Duodenal mucosa (tissue), 2 donors: ENCODE data around the gene ARHGDIA.

Experiments
- H3K27ac ChIP-seq: one replicate; pipeline ENCODE4 v1.7.0; 2013; ENCODE audit warnings: low read depth, low read length
- H3K27me3 ChIP-seq, 2 donors: one replicate each; pipeline ENCODE4 v1.7.0; 2013; ENCODE audit warnings: low read length in 2 of 2, control low read depth in 1 of 2; ENCODE audit not compliant: insufficient read depth in 2 of 2, control insufficient read depth in 1 of 2
- H3K36me3 ChIP-seq, 2 donors: one replicate each; pipeline ENCODE4 v1.7.0; 2013; ENCODE audit warnings: low read length in 2 of 2, control low read depth in 1 of 2; ENCODE audit not compliant: insufficient read depth in 2 of 2, control insufficient read depth in 1 of 2
- H3K4me1 ChIP-seq, 2 donors: one replicate each; pipeline ENCODE4 v1.7.0; 2013; ENCODE audit warnings: low read length in 2 of 2, control low read depth in 1 of 2; ENCODE audit not compliant: insufficient read depth in 2 of 2, control insufficient read depth in 1 of 2
- H3K4me3 ChIP-seq, 2 donors: one replicate each; pipeline ENCODE4 v1.7.0; 2013; ENCODE audit warnings: low read length in 2 of 2, low read depth in 1 of 2
- H3K9ac ChIP-seq, 2 donors: one replicate each; pipeline ENCODE4 v1.7.0; 2013; ENCODE audit warnings: low read length in 2 of 2, low read depth in 1 of 2
- H3K9me3 ChIP-seq, 2 donors: one replicate each; pipeline ENCODE4 v1.7.0; 2013; ENCODE audit warnings: low read length in 2 of 2, control low read depth in 1 of 2; ENCODE audit not compliant: control insufficient read depth in 1 of 2

The ARHGDIA gene

DNA sequence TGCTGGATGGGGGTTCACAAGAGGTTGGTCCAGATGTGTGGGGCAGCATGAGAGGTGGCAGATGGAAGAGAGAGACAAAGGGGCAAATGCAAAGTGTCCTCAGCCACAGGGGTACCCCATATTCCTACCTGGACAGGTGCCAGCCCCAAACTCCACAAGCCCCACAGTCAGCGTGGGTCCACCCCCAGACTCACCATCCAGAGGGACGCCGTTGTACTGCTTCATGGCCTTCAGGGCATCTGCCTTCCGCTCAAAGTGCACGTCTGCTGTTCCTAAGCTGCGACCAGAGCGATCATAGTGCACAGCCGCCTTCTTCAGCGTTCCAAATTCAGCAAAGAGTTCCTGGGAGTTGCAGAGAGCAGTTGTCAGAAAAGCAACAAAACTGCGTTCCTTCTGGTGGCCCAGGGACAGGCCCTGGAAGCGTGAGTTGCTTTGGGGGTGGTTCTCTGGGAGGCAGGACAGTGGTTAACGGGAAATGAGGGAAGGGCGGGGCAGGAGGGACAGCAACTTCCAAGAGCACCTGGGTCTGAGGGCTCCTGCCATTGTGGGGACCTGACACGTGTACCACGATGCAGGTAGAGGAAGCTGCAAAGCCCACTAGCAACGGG, 18.0 kb upstream of the ARHGDIA start:
- no peaks in the 10 kb centered on the region for H3K9me3 ChIP-seq
- H3K9ac ChIP-seq = no peak overlapping the region
- no peaks in the 10 kb centered on the region for H3K27me3 ChIP-seq
- H3K4me3 ChIP-seq = no peak overlapping the region
- peaks cover 10 to 13% of the 10 kb centered on the region in 2 donors for H3K4me1 ChIP-seq
- peaks cover 37 to 56% of the 10 kb centered on the region in 2 donors for H3K36me3 ChIP-seq
- H3K27ac ChIP-seq = no peak overlapping the region

DNA sequence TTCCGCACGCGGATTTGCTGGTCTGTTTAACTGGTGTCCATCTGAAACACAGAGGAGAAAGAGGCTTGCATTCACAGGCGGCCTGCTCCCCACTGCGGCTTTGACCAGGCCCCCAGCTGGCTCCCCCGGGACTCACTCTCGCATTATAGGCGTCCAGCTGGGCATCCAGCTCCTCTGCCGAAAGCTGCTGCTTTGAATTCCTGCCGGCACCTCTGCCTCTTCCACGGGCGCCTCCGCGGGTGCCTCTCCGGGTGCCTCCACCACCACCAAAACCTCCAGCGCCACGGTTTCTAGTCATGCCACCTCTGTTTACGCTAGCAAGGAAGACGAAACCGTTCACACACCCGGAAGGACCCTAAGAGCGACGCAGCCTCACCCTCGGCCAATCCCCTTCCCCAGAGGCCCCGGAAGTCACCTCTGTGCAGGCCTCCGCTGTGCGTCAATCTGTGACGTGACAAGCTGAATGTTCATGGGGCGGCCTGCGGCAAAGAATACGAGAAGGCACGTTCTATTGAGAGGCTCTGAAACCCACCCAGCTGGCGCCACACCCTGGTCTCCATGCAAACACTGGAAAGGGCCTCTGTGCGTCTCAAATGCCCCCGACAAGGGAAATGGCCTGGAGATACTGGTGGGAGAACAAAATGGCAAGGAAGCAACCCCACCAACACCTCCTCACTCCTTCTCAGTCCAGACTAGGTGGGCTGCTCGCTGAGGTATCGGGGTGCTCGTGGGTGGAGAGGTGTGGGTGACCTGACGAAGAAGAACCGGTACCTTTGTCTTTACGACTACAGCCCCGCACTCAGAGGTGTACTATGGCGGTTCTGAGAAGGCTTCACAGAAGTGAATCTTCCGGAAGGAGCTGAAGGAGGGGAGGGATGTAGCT, 17.2 kb upstream of the ARHGDIA start:
- Histone ChIP-seq H3K27ac (no peak overlapping the region), H3K4me1 (peaks cover 10 to 13% of the 10 kb centered on the region in 2 donors), H3K4me3 (no peak overlapping the region), H3K9ac (no peak overlapping the region), H3K9me3 (no peaks in the 10 kb centered on the region), H3K27me3 (no peaks in the 10 kb centered on the region), H3K36me3 (peaks cover 39 to 59% of the 10 kb centered on the region in 2 donors)

DNA sequence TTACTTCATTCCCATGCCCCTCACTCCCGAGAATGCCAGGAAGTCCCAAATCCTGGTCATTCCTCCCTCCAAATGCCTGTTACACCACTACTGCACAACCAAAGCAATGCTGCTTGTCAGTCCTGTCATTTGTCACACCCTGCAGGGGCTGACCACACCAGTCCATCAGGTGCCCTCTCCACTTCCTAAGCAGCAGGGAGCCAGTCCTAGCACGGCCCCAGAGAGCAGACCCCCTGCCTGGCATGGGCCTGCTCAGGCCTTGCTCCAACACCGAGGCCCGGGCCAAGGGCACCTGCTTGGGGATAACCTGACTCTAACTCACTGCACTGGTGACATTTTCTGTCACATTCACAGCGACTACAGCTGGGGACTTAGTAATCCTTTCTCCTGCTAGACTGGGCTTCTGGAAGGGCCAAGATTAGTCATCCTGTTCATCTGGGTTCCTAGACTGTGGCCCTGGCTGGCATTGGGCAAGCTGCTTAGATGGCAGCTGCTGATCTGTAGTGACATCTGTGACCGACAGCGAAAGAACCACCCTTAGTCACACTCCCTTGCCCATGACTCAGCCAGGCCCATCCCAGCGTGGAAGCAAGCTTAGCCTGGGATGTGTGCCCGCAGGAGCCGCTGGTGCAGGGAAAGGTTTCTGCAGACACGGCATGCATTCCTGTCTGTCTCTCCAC, 14.9 kb upstream of the ARHGDIA start:
- no peak overlapping the region for H3K27ac ChIP-seq
- no peaks in the 10 kb centered on the region for H3K9me3 ChIP-seq
- peaks cover 39 to 63% of the 10 kb centered on the region in 2 donors for H3K36me3 ChIP-seq
- no peak overlapping the region for H3K4me3 ChIP-seq
- H3K9ac ChIP-seq = no peak overlapping the region
- peaks cover 10 to 13% of the 10 kb centered on the region in 2 donors for H3K4me1 ChIP-seq
- no peaks in the 10 kb centered on the region for H3K27me3 ChIP-seq

DNA sequence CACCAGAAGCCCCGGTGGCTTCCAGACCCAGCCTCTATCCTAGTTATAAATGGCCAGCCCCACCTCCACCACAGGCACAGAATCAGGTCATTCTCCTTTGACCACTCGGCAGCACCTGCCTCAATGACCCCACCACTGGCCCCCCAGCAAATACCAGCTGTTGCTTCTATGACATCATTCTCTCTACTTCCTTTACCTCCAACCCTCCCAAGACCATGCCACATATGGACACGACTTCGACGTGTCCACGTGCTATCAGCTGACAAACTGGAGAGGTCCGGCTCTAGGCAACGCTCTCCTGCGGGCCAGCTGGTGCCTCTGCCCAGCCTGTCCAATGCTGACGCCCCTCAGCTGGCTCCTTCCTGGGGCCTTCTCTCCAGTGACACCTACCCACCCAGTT, 14.3 kb upstream of the ARHGDIA start:
- H3K36me3 ChIP-seq = peaks cover 39 to 63% of the 10 kb centered on the region in 2 donors
- H3K9me3 ChIP-seq = no peaks in the 10 kb centered on the region
- H3K27ac ChIP-seq = no peak overlapping the region
- peaks cover 7 to 11% of the 10 kb centered on the region in 2 donors for H3K4me1 ChIP-seq
- no peaks in the 10 kb centered on the region for H3K27me3 ChIP-seq
- no peak overlapping the region for H3K4me3 ChIP-seq
- no peak overlapping the region for H3K9ac ChIP-seq

DNA sequence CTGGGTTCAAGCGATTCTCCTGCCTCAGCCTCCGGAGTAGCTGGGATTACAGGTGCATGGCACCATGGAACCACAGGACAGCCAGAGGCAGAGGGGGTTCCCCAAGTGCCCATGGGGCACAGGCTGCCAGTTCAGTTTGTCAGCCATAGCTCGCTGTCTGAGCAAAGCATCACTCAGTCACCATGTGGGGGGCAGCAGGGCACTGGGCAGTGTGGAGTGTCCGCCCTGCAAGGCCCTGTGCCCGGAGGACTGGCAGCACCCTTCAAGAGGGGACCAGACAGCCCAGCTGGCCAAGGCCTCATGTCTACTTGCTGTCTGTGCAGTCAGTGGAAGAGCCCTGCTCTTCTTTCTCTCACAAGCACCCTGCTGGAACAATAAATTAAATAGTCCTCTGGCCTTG, 13.8 kb upstream of the ARHGDIA start:
- no peak overlapping the region for H3K4me3 ChIP-seq
- H3K9me3 ChIP-seq = no peaks in the 10 kb centered on the region
- H3K36me3 ChIP-seq = peaks cover 39 to 64% of the 10 kb centered on the region in 2 donors
- H3K27ac ChIP-seq = no peak overlapping the region
- peaks cover 3 to 6% of the 10 kb centered on the region in 2 donors for H3K4me1 ChIP-seq
- H3K9ac ChIP-seq = no peak overlapping the region
- H3K27me3 ChIP-seq = no peaks in the 10 kb centered on the region

DNA sequence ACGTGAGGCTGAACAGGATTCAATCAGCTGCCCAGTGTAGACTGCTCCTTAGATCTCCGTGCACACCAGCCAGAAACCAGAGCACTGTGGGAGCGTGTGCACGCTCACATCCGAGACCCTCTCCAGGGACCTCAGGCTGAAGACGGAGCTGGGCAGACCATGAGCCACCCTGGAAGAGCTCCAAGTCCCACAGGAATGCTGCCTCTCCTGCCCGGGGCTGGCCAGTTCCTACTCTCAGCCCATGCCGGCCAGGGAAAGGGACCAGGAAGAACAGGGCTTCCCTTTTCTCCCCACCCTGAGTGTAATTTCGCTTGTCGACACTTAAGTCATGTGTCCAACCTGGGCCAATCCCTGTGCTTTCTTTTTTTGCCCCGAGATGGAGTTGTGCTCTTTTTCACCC, 13.4 kb upstream of the ARHGDIA start:
- Histone ChIP-seq H3K4me3 (no peak overlapping the region), H3K27ac (no peak overlapping the region), H3K36me3 (peaks cover 35 to 65% of the 10 kb centered on the region in 2 donors), H3K9me3 (no peaks in the 10 kb centered on the region), H3K9ac (no peak overlapping the region), H3K27me3 (no peaks in the 10 kb centered on the region), H3K4me1 (peaks cover 0 to 3% of the 10 kb centered on the region in 2 donors)

DNA sequence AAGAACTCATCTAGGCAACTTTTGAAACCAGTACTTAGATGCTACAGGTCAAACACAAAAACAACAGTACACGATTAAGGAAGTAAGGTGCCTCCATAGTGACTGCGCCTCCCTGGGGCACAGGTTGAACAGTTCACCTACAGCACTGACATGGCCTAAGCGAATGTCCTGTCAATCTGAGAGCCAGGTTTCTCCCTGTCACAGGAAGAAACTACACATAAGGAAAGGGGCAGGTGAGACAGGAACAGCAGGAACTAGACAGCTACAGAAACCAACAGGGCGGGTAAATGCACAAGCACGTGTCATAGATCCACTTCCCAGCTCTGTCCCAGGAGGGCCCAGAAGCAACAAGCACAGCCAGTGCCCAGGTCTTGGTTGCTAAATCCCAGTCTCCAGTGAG, 8.0 kb upstream of the ARHGDIA start:
- H3K36me3 ChIP-seq = peaks cover 2 to 23% of the 10 kb centered on the region in 2 donors
- no peak overlapping the region for H3K4me3 ChIP-seq
- no peaks in the 10 kb centered on the region for H3K4me1 ChIP-seq
- no peaks in the 10 kb centered on the region for H3K9me3 ChIP-seq
- no peaks in the 10 kb centered on the region for H3K27me3 ChIP-seq
- no peak overlapping the region for H3K27ac ChIP-seq
- H3K9ac ChIP-seq = no peak overlapping the region

DNA sequence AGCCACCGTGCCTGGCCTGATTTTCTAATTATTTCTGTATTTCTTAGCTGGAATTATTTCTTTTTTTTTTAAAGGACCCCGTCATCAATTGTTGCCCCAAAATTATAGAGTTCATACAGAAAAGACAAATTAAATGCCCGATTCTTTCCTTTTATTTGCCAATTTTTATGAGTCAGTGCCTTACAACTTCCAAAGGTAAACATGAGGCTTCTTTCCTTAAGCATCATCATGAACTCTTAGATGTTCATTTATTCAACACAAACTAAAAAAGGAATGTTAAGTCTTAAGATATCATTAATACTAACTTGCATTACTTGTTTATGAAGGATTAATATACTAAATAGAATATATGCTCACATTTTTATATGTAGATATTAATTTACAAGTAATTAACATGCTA, 7.2 kb upstream of the ARHGDIA start:
- Histone ChIP-seq H3K9ac (no peak overlapping the region), H3K27ac (no peak overlapping the region), H3K36me3 (peaks cover 0 to 20% of the 10 kb centered on the region in 2 donors), H3K4me3 (no peak overlapping the region), H3K27me3 (no peaks in the 10 kb centered on the region), H3K9me3 (no peaks in the 10 kb centered on the region), H3K4me1 (no peaks in the 10 kb centered on the region)

DNA sequence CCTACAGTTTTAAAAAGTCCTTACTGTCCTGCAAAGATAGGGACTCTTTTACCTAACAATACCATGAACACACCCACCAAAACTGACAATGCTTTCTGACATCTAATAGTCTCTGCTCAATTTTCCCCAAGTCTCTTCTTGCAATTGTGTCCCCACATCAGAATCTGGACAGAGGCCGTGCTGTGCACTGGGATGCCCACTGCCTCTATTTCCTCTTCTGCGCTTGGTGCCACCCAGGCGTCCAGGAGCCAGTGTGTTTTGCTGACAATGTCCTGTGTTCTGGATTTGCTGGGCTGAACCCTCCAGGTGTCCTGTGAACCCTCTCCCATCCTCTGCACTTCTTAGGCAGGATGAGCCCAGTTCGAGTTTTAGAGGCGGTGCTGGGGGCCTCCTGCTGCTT, 6.4 kb upstream of the ARHGDIA start:
- Histone ChIP-seq H3K9ac (no peak overlapping the region), H3K9me3 (no peaks in the 10 kb centered on the region), H3K27me3 (no peaks in the 10 kb centered on the region), H3K36me3 (peaks cover 0 to 20% of the 10 kb centered on the region in 2 donors), H3K4me3 (no peak overlapping the region), H3K4me1 (no peaks in the 10 kb centered on the region), H3K27ac (no peak overlapping the region)
